K562 (cell line): Measurements from ENCODE around the gene AMIGO3. TPM values are rescaled to one million over a fixed set of nuclear protein-coding genes. Genes with fewer than 3 reads are reported as not detected.

Experiments used
- ATAC-seq: fragments of 200-7000 bp; cut with Tn5 transposase; 3 replicates; pipeline ENCODE4 v1.9.1; 2020; ENCODE audit warnings: moderate library complexity
- BruUV-seq: library from RNA; stranded (reverse); fragments of 400-500 nt; replicated peaks from 2 replicates; lab custom pipeline; 2021; lab: Mats Ljungman, UMichigan
- CTCF ChIA-PET: fragments of 300-600 bp; formaldehyde crosslinking; extraction: SDS; loops from one replicate; lab custom pipeline; 2021; ENCODE audit warnings: low intra/inter-chr PET ratio; lab: Yijun Ruan, JAX
- POLR2A ChIA-PET: fragments of 300-600, 350-650 bp; sonication (Branson Sonifier 250); formaldehyde crosslinking; extraction: SDS; loops from one replicate; lab custom pipeline; 2021; ENCODE audit warnings: antibody characterized with exemption, inconsistent platforms; lab: Yijun Ruan, JAX
- DNase-seq, 4 experiments: peaks; one replicate each; pipeline versions ENCODE4 v3.0.0 to v3.0.0-alpha.2; 2011 to 2018; ENCODE audit warnings: low spot score in 3 of 4, mixed read lengths in 3 of 4; ENCODE audit errors: extremely low read depth in 1 of 4
- FAIRE-seq: peaks from 2 replicates; lab custom pipeline; 2011; peaks lifted over from hg19 to GRCh38; lab: Jason Lieb, UNC
- H2AFZ ChIP-seq: 2 replicates; pipeline ENCODE4 v1.6.0; 2011; ENCODE audit warnings: low read depth, low read length, control low read depth, inconsistent platforms
- H3K27ac ChIP-seq: fragments of 200-600 bp; 3 replicates; pipeline ENCODE4 v1.8.0; 2011; ENCODE audit warnings: low read depth, mild to moderate bottlenecking, control low read depth, inconsistent platforms, low read length, moderate library complexity, mixed read lengths; ENCODE audit errors: extremely low read depth
- H3K27me3 ChIP-seq, 2 experiments: fragments of 300-600 bp in 1 of 2; 2 replicates in 1 of 2; 3 replicates in 1 of 2; pipeline versions ENCODE4 v1.6.0 to v1.8.0; 2011; ENCODE audit warnings: inconsistent platforms in 2 of 2, low read length in 2 of 2, mild to moderate bottlenecking in 1 of 2, mixed read lengths in 1 of 2, moderate library complexity in 1 of 2; ENCODE audit not compliant: control insufficient read depth in 2 of 2, insufficient read depth in 2 of 2
- H3K36me3 ChIP-seq: fragments of 300-600 bp; 3 replicates; pipeline ENCODE4 v1.8.0; 2011; ENCODE audit warnings: mild to moderate bottlenecking, low read length, inconsistent platforms; ENCODE audit not compliant: control insufficient read depth, insufficient read depth
- H3K4me1 ChIP-seq, 2 experiments: fragments of 200-600 bp in 1 of 2; replicated peaks in 1 of 2; 2 replicates in 1 of 2; 3 replicates in 1 of 2; pipeline versions ENCODE4 v1.5.1 to v1.8.0; 2011; ENCODE audit warnings: inconsistent platforms in 2 of 2, low read length in 2 of 2, mild to moderate bottlenecking in 1 of 2, mixed read lengths in 1 of 2, moderate library complexity in 1 of 2; ENCODE audit not compliant: control insufficient read depth in 2 of 2, insufficient read depth in 2 of 2
- H3K4me2 ChIP-seq: 2 replicates; pipeline ENCODE4 v1.6.1; 2011; ENCODE audit warnings: low read length, control low read depth, inconsistent platforms, mixed read lengths; ENCODE audit not compliant: insufficient read depth
- H3K4me3 ChIP-seq: fragments of 200-600 bp; sonication (generic), shearing (Covaris generic); 2 replicates; pipeline ENCODE4 v1.5.1; 2016; ENCODE audit warnings: control low read depth, inconsistent platforms
- H3K79me2 ChIP-seq: fragments of 200-600 bp; 3 replicates; pipeline ENCODE4 v1.8.0; 2011; ENCODE audit warnings: low read length, inconsistent platforms; ENCODE audit not compliant: control insufficient read depth, insufficient read depth
- H3K9ac ChIP-seq, 2 experiments: 2 replicates each; pipeline versions ENCODE4 v1.6.0 to v1.6.1; 2011; ENCODE audit warnings: low read depth in 2 of 2, low read length in 2 of 2, control low read depth in 1 of 2, inconsistent platforms in 1 of 2, mild to moderate bottlenecking in 1 of 2, mixed read lengths in 1 of 2; ENCODE audit not compliant: insufficient read depth in 1 of 2
- H3K9me1 ChIP-seq: one replicate; pipeline ENCODE4 v1.6.0; 2011; ENCODE audit warnings: inconsistent platforms, mild to moderate bottlenecking, low read length, moderate library complexity; ENCODE audit not compliant: control insufficient read depth, insufficient read depth
- H3K9me3 ChIP-seq: replicated peaks from 2 replicates; pipeline ENCODE4 v1.5.1; 2011; ENCODE audit warnings: low read depth, low read length, inconsistent platforms; ENCODE audit not compliant: control insufficient read depth, insufficient read depth
- H4K20me1 ChIP-seq: replicated peaks from 2 replicates; pipeline ENCODE4 v1.6.1; 2011; ENCODE audit warnings: low read length, inconsistent platforms, mixed read lengths; ENCODE audit not compliant: control insufficient read depth, insufficient read depth
- CREB3 ChIP-seq: fragments of 450-650 bp; conservative IDR thresholded peaks from 2 replicates; pipeline ENCODE4 v1.6.1; 2016; ENCODE audit warnings: missing genetic modification characterization, low read depth, mild to moderate bottlenecking, missing compliant biosample characterization, moderate library complexity
- HMBOX1 ChIP-seq: sonication (generic); IDR thresholded peaks from 2 replicates; pipeline ENCODE4 v1.6.1; 2016
- HNRNPH1 ChIP-seq: fragments of 200-400 bp; formaldehyde crosslinking; optimal IDR thresholded peaks from 2 replicates; pipeline ENCODE3; 2017; ENCODE audit warnings: low read depth, mild to moderate bottlenecking, low read length, moderate library complexity
- KAT7 ChIP-seq: sonication (generic); formaldehyde crosslinking; IDR thresholded peaks from 2 replicates; pipeline ENCODE4 v1.8.0; 2022; ENCODE audit warnings: missing genetic modification reagents, mild to moderate bottlenecking, borderline replicate concordance
- MLX ChIP-seq, 2 experiments: fragments of 450-650 bp in 1 of 2; sonication (generic) in 1 of 2; formaldehyde crosslinking; conservative IDR thresholded peaks; 2 replicates each; pipeline versions ENCODE4 v1.4.0 to v1.8.1; 2020 to 2022; ENCODE audit warnings: mild to moderate bottlenecking in 1 of 2, missing genetic modification reagents in 1 of 2
- RBM25 ChIP-seq: fragments of 200-400 bp; formaldehyde crosslinking; IDR thresholded peaks from 2 replicates; pipeline ENCODE4 v1.6.1; 2018; ENCODE audit warnings: low read length, low read depth, moderate library complexity; ENCODE audit not compliant: severe bottlenecking
- TFE3 ChIP-seq: fragments of 450-650 bp; formaldehyde crosslinking; IDR thresholded peaks from 2 replicates; pipeline ENCODE4 v1.4.0; 2020; ENCODE audit warnings: mild to moderate bottlenecking, mixed read lengths
- USF1 ChIP-seq: sonication (generic); formaldehyde crosslinking; IDR thresholded peaks from 2 replicates; pipeline ENCODE4 v1.9.0; 2022; ENCODE audit warnings: mild to moderate bottlenecking, missing genetic modification reagents
- ZNF511 ChIP-seq: sonication (generic); formaldehyde crosslinking; IDR thresholded peaks from 2 replicates; pipeline ENCODE4 v1.8.0; 2022; ENCODE audit warnings: mild to moderate bottlenecking, missing genetic modification reagents
- ZNF830 ChIP-seq: fragments of 250-450 bp; sonication (Bioruptor Pico); IDR thresholded peaks from 2 replicates; pipeline ENCODE4 v1.5.0; 2021; ENCODE audit warnings: mild to moderate bottlenecking
- WGBS: fragments of 100-300 bp; shearing (Covaris generic); methylation state at CpG from one replicate; pipeline ENCODE4 v1.1.6; 2016; ENCODE audit warnings: low coverage, mixed read lengths; ENCODE audit not compliant: insufficient coverage; ENCODE audit errors: missing lambda C conversion rate; 5-methylcytosine and 5-hydroxymethylcytosine counted together
- in situ Hi-C: fragments of 300-500 bp; cut with MboI; formaldehyde crosslinking; loops from 4 replicates; pipeline ENCODE4 v1.15.0; 2018; ENCODE audit warnings: inconsistent platforms, mixed read lengths
- intact Hi-C: fragments of 100-400 bp; cut with micrococcal nuclease; formaldehyde crosslinking; loops from 2 replicates; pipeline ENCODE4 v1.14.2; 2022
- polyA plus RNA-seq, 8 experiments: library from polyadenylated mRNA; depleted of rRNA in 4 of 8; stranded (reverse) in 5 of 8; unstranded in 3 of 8; fragments of >200 nt; fragmentation: Nextera tagmentation in 2 of 8; fragmentation: Illumina TruSeq in 1 of 8; extraction: Ambion mirVana in 2 of 8; extraction: Trizol in 1 of 8; gene quantifications; 2 replicates each; pipeline versions ENCODE4 v1.2.1 to v1.2.3, GENCODE V29; 2011 to 2014; ENCODE audit warnings: inconsistent platforms in 1 of 8, missing spikeins in 1 of 8
- total RNA-seq, 7 experiments: library from RNA; depleted of rRNA in 6 of 7; stranded (reverse); fragments of >200 nt in 6 of 7; fragmentation: Illumina TruSeq in 2 of 7; extraction: Trizol in 2 of 7; gene quantifications; 2 replicates each; pipeline versions ENCODE4 v1.2.1 to v1.2.3, GENCODE V29; 2011 to 2021; ENCODE audit warnings: low replicate concordance in 1 of 7

Gene AMIGO3
- total and polyA plus RNA-seq, 9 of the 15 experiments (the other 6 are each of a cell fraction or from before 2014, with no cell fraction given), result 0.13 to 2.8 (median 0.44) TPM; not detected in 4

- TF ChIP-seq HMBOX1 (no peak), ZNF830 (no peak), RBM25 (peak; percentile 96), HNRNPH1 (no peak), CREB3 (tag) (no peak)
Observed at GRCh38 chr3:49723628-49724551, 4.4 kb upstream of the AMIGO3 start, which contains the start of gene GMPPB (continued).

GRCh38 chr3:49723296-49723627, 3.8 kb upstream of the AMIGO3 start:
- DNase-seq (peak; percentile 38 to 63 (median 52)), ATAC-seq (peak; percentile 14), FAIRE-seq (peak; percentile 51)
- Histone ChIP-seq H2AFZ (peak overlapping the region; percentile 63), H3K4me3 (peak overlapping the region; percentile 99), H3K4me1 (peaks cover 2 to 41% of the 10 kb centered on the region in 2 experiments; a peak in 4 of 5 replicates), H3K36me3 (peaks cover 67% of the 10 kb centered on the region; the same call in 2 of the 3 replicates), H4K20me1 (0 out of 2 replicates have a peak, but pooled peaks cover 3% of the 10 kb centered on the region), H3K27me3 (no peaks in the 10 kb centered on the region), H3K9me3 (no peaks in the 10 kb centered on the region), H3K79me2 (peaks cover 12% of the 10 kb centered on the region), H3K9ac (peak overlapping the region; percentile 95 to 100), H3K4me2 (peak overlapping the region; percentile 93), H3K9me1 (no peaks in the 10 kb centered on the region), H3K27ac (peak overlapping the region; percentile 90)
- intact Hi-C loops (loop anchor here (5.0 kb wide), 1 partner anchor 114 kb away; no protein-coding TSS in a partner anchor), in situ Hi-C loops (no loop called here)
- ChIA-PET POLR2A (interaction anchor here (0.6 to 1.4 kb wide), 7 partner anchors 8 to 538 kb away, joined by 3 to 6 read pairs (median 3); no protein-coding TSS in a partner anchor), CTCF (no interaction called here)
- WGBS, result 0% methylated on average over 16 of the region's 20 CpGs
- TSS peak; percentile 56 for BruUV-seq
- TF ChIP-seq TFE3 (CRISPR knock-in tag) (peak; percentile 77), ZNF511 (0 out of 2 replicates have a peak, but pooled peaks have one; percentile 34), KAT7 (CRISPR knock-in tag) (0 out of 2 replicates have a peak, but pooled peaks have one; percentile 21), MLX (CRISPR knock-in tag; conservative IDR thresholded peaks at IDR 0.05) (no peak), USF1 (peak; percentile 85)
